22Rv1 (cell line): Measurements from ENCODE around the gene ATAD3A.

Source experiments
- CTCF ChIP-seq: fragments of 450-650 bp; IDR thresholded peaks from 2 replicates; pipeline ENCODE4 v1.5.1; 2017; ENCODE audit warnings: mild to moderate bottlenecking
- ZFX ChIP-seq: fragments of 450-650 bp; IDR thresholded peaks from 2 replicates; pipeline ENCODE4 v1.6.1; 2017; ENCODE audit warnings: antibody characterized with exemption, borderline replicate concordance

GRCh38 chr1:1574721-1575537 lies 63.0 kb downstream of the ATAD3A start, which contains the start of gene SSU72:
- no peak for TF ChIP-seq CTCF
- no peak for TF ChIP-seq ZFX
